OCI-LY1 (cell line): ENCODE results near the gene BCL2L15.

Experiments used
- H2AFZ ChIP-seq: fragments of 200-600 bp; sonication (generic), shearing (Covaris generic); 2 replicates; pipeline ENCODE4 v1.6.0; 2014; ENCODE audit warnings: antibody characterized with exemption, mild to moderate bottlenecking, low read length
- H3F3A ChIP-seq: fragments of 200-600 bp; sonication (generic), shearing (Covaris generic); 2 replicates; pipeline ENCODE4 v1.6.0; 2014; ENCODE audit warnings: mild to moderate bottlenecking, antibody characterized with exemption, low read length, moderate library complexity; ENCODE audit not compliant: insufficient read depth
- H3K27ac ChIP-seq: fragments of 200-600 bp; sonication (generic); 2 replicates; pipeline ENCODE4 v1.5.1; 2014; ENCODE audit warnings: low read length, mixed run types, mild to moderate bottlenecking, low read depth; ENCODE audit not compliant: poor library complexity, severe bottlenecking
- H3K27me3 ChIP-seq: fragments of 200-600 bp; sonication (generic); 2 replicates; pipeline ENCODE4 v1.6.0; 2014; ENCODE audit warnings: antibody characterized with exemption, mild to moderate bottlenecking, low read length, moderate library complexity; ENCODE audit not compliant: insufficient read depth
- H3K36me3 ChIP-seq: fragments of 200-600 bp; sonication (generic); 2 replicates; pipeline ENCODE4 v1.6.1; 2014; ENCODE audit warnings: mild to moderate bottlenecking, antibody characterized with exemption, low read length, moderate library complexity, mixed read lengths; ENCODE audit not compliant: insufficient read depth
- H3K4me1 ChIP-seq: fragments of 200-600 bp; sonication (generic); 2 replicates; pipeline ENCODE4 v1.5.1; 2014; ENCODE audit warnings: mild to moderate bottlenecking, low read length, moderate library complexity; ENCODE audit not compliant: insufficient read depth, severe bottlenecking
- H3K4me2 ChIP-seq: fragments of 200-600 bp; sonication (generic), shearing (Covaris generic); 2 replicates; pipeline ENCODE4 v1.6.1; 2014; ENCODE audit warnings: low read length
- H3K4me3 ChIP-seq: fragments of 200-600 bp; sonication (generic); 2 replicates; pipeline ENCODE4 v1.5.1; 2014; ENCODE audit warnings: low read length, low read depth, mild to moderate bottlenecking, mixed read lengths; ENCODE audit not compliant: poor library complexity, severe bottlenecking
- H3K79me2 ChIP-seq: fragments of 200-600 bp; shearing (Covaris generic); 2 replicates; pipeline ENCODE4 v1.6.1; 2016; ENCODE audit warnings: mixed run types, low read length, mixed read lengths; ENCODE audit not compliant: insufficient read depth
- H3K9ac ChIP-seq: fragments of 200-600 bp; sonication (generic), shearing (Covaris generic); 2 replicates; pipeline ENCODE4 v1.6.1; 2014; ENCODE audit warnings: mild to moderate bottlenecking, low read length, mixed read lengths
- H3K9me2 ChIP-seq: fragments of 200-600 bp; sonication (generic), shearing (Covaris generic); 2 replicates; pipeline ENCODE4 v1.6.1; 2014; ENCODE audit warnings: low read depth, mild to moderate bottlenecking, low read length, mixed read lengths
- H3K9me3 ChIP-seq: fragments of 200-600 bp; shearing (Covaris generic); 2 replicates; pipeline ENCODE4 v1.6.1; 2014; ENCODE audit warnings: low read length, mixed read lengths
- H4K20me1 ChIP-seq: fragments of 200-600 bp; sonication (generic), shearing (Covaris generic); 2 replicates; pipeline ENCODE4 v1.6.0; 2016; ENCODE audit warnings: mild to moderate bottlenecking, low read length; ENCODE audit not compliant: insufficient read depth
- CTCF ChIP-seq: fragments of 200-600 bp; sonication (generic), shearing (Covaris generic); IDR thresholded peaks from 2 replicates; pipeline ENCODE4 v1.5.1; 2017; ENCODE audit warnings: mild to moderate bottlenecking, antibody characterized with exemption, low read length, moderate library complexity, mixed read lengths
- EZH2 ChIP-seq: fragments of 200-600 bp; sonication (generic), shearing (Covaris generic); IDR thresholded peaks from 2 replicates; pipeline ENCODE4 v1.8.0; 2017; ENCODE audit warnings: borderline replicate concordance, mixed run types, mild to moderate bottlenecking, antibody characterized with exemption, low read length, moderate library complexity, mixed read lengths

BCL2L15 gene

GRCh38 chr1:113935176-113935575, 47.8 kb upstream of the BCL2L15 start:
- Histone ChIP-seq H3K9me2 (no peaks in the 10 kb centered on the region), H3K4me3 (no peak overlapping the region), H3K4me2 (no peak overlapping the region), H3K27me3 (no peaks in the 10 kb centered on the region), H3K4me1 (peaks cover 89% of the 10 kb centered on the region), H3F3A (no peaks in the 10 kb centered on the region), H3K27ac (no peak overlapping the region), H3K36me3 (peaks cover 5% of the 10 kb centered on the region; the same call in 1 of the 2 replicates), H3K79me2 (peaks cover 99% of the 10 kb centered on the region), H4K20me1 (no peaks in the 10 kb centered on the region), H2AFZ (no peak overlapping the region), H3K9me3 (no peaks in the 10 kb centered on the region), H3K9ac (no peak overlapping the region)
- no peak for TF ChIP-seq CTCF

GRCh38 chr1:113934511-113935055, 47.2 kb upstream of the BCL2L15 start:
- no peaks in the 10 kb centered on the region for H3F3A ChIP-seq
- no peaks in the 10 kb centered on the region for H3K9me3 ChIP-seq
- H3K27me3 ChIP-seq, result no peaks in the 10 kb centered on the region
- no peak for TF ChIP-seq CTCF
- no peak for TF ChIP-seq EZH2
- no peaks in the 10 kb centered on the region for H4K20me1 ChIP-seq
- no peak overlapping the region for H3K9ac ChIP-seq
- no peak overlapping the region for H3K27ac ChIP-seq
- H3K36me3 ChIP-seq, result peaks cover 5% of the 10 kb centered on the region; the same call in 1 of the 2 replicates
- H3K4me3 ChIP-seq, result no peak overlapping the region
- no peak overlapping the region for H2AFZ ChIP-seq
- H3K9me2 ChIP-seq, result no peaks in the 10 kb centered on the region
- H3K4me2 ChIP-seq, result no peak overlapping the region
- H3K79me2 ChIP-seq, result peaks cover 96% of the 10 kb centered on the region
- peaks cover 83% of the 10 kb centered on the region for H3K4me1 ChIP-seq

GRCh38 chr1:113934006-113934405, 46.6 kb upstream of the BCL2L15 start:
- TF ChIP-seq CTCF (no peak), EZH2 (no peak)
- H3K27me3 ChIP-seq, result no peaks in the 10 kb centered on the region
- no peaks in the 10 kb centered on the region for H3K9me3 ChIP-seq
- H3K79me2 ChIP-seq, result peaks cover 90% of the 10 kb centered on the region
- no peak overlapping the region for H3K9ac ChIP-seq
- no peaks in the 10 kb centered on the region for H4K20me1 ChIP-seq
- H3K9me2 ChIP-seq, result no peaks in the 10 kb centered on the region
- H2AFZ ChIP-seq, result no peak overlapping the region
- H3F3A ChIP-seq, result no peaks in the 10 kb centered on the region
- H3K36me3 ChIP-seq, result peaks cover 5% of the 10 kb centered on the region; the same call in 1 of the 2 replicates
- H3K4me1 ChIP-seq, result peaks cover 77% of the 10 kb centered on the region
- no peak overlapping the region for H3K4me3 ChIP-seq
- peak overlapping the region; percentile 88 for H3K27ac ChIP-seq
- H3K4me2 ChIP-seq, result no peak overlapping the region
